Mesothelial cell of epicardium (in vitro differentiated cells): ENCODE results near the gene EAF1. TPM values are rescaled to one million over a fixed set of nuclear protein-coding genes. Genes with fewer than 3 reads are reported as not detected.

ENCODE experiments used
- DNase-seq, 2 experiments: peaks; one replicate each; pipeline ENCODE4 v3.0.0; 2021; ENCODE audit warnings: low spot score in 2 of 2; ENCODE audit not compliant: unreplicated experiment in 2 of 2
- H3K27ac Mint-ChIP-seq: 2 replicates; pipeline ENCODE4 v1.8.0; 2021; ENCODE audit warnings: mixed read lengths
- H3K27me3 Mint-ChIP-seq: 2 replicates; pipeline ENCODE4 v1.8.0; 2021; ENCODE audit warnings: low read depth, mixed read lengths
- H3K36me3 Mint-ChIP-seq: 2 replicates; pipeline ENCODE4 v1.8.0; 2021; ENCODE audit warnings: mixed read lengths
- H3K4me1 Mint-ChIP-seq: 2 replicates; pipeline ENCODE4 v1.8.0; 2021; ENCODE audit warnings: mixed read lengths
- H3K4me3 Mint-ChIP-seq: 2 replicates; pipeline ENCODE4 v1.8.0; 2021; ENCODE audit warnings: mild to moderate bottlenecking, moderate library complexity, mixed read lengths
- H3K9me3 Mint-ChIP-seq: 2 replicates; pipeline ENCODE4 v1.8.0; 2021; ENCODE audit warnings: mixed read lengths
- total RNA-seq: library from RNA; stranded (reverse); gene quantifications from 3 replicates; pipeline ENCODE4 v1.2.1, GENCODE V29; 2021
- TF ChIP-seq, protein P1 (sequence below): fragments of 200-600 bp; sonication (generic); IDR thresholded peaks from one replicate; pipeline ENCODE4 v1.5.0; 2021; ENCODE audit warnings: antibody characterized with exemption; ENCODE audit not compliant: unreplicated experiment

Gene EAF1
- total RNA-seq, 1 donor from 2014 or later, result 17.1 TPM

GRCh38 chr3:15420871-15421270 lies 6.5 kb upstream of the EAF1 start:
- DNase-seq, result no peak
- Mint-ChIP-seq H3K36me3 (peaks cover 26% of the 10 kb centered on the region), H3K4me1 (peaks cover 8% of the 10 kb centered on the region), H3K9me3 (no peaks in the 10 kb centered on the region), H3K27ac (no peak overlapping the region), H3K27me3 (no peaks in the 10 kb centered on the region), H3K4me3 (no peak overlapping the region)
- TF ChIP-seq, protein P1, sequence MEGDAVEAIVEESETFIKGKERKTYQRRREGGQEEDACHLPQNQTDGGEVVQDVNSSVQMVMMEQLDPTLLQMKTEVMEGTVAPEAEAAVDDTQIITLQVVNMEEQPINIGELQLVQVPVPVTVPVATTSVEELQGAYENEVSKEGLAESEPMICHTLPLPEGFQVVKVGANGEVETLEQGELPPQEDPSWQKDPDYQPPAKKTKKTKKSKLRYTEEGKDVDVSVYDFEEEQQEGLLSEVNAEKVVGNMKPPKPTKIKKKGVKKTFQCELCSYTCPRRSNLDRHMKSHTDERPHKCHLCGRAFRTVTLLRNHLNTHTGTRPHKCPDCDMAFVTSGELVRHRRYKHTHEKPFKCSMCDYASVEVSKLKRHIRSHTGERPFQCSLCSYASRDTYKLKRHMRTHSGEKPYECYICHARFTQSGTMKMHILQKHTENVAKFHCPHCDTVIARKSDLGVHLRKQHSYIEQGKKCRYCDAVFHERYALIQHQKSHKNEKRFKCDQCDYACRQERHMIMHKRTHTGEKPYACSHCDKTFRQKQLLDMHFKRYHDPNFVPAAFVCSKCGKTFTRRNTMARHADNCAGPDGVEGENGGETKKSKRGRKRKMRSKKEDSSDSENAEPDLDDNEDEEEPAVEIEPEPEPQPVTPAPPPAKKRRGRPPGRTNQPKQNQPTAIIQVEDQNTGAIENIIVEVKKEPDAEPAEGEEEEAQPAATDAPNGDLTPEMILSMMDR, result no peak

DNA sequence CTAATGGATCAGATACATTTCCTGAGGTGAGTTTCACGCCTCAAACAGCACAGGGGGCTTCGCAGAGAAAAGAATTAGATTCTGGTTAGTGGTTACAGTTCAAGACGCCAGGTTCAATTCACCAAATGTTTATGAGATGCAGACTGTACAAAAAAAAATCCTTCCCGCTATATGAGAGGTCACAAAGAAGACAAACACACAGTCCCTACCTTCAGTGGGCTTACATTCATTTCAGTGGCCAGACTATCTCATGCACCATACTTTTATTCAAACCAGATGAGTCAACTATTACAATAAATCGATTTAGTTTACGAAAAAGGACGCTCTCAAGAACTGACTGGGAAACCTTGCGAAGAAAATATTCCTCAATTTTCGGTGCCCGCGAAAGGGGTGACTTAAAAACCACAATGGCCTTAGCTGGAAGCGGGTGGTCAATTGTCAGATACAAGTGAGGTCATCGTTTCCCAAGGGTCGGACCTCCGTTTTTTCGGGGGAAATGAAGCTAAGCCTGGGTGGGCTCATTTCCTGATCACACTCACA lies 749 bp upstream of the EAF1 start:
- Mint-ChIP-seq H3K4me1 (peaks cover 34% of the 10 kb centered on the region), H3K27me3 (no peaks in the 10 kb centered on the region), H3K4me3 (peak overlapping the region; percentile 96), H3K36me3 (peaks cover 13% of the 10 kb centered on the region), H3K27ac (peak overlapping the region; percentile 88), H3K9me3 (no peaks in the 10 kb centered on the region)
- TF ChIP-seq, protein P1, result no peak
- no peak for DNase-seq

- TF ChIP-seq, protein P1, result no peak
- peak overlapping the region; percentile 88 for H3K27ac Mint-ChIP-seq
- no peak for DNase-seq
- peak overlapping the region; percentile 96 for H3K4me3 Mint-ChIP-seq
- no peaks in the 10 kb centered on the region for H3K9me3 Mint-ChIP-seq
- peaks cover 10% of the 10 kb centered on the region for H3K36me3 Mint-ChIP-seq
- H3K27me3 Mint-ChIP-seq, result no peaks in the 10 kb centered on the region
- peaks cover 34% of the 10 kb centered on the region for H3K4me1 Mint-ChIP-seq
Measured at GRCh38 chr3:15427981-15428380, 583 bp downstream of the EAF1 start.

- Mint-ChIP-seq H3K27me3 (no peaks in the 10 kb centered on the region), H3K27ac (peak overlapping the region; percentile 88), H3K9me3 (no peaks in the 10 kb centered on the region), H3K4me1 (peaks cover 34% of the 10 kb centered on the region), H3K4me3 (peak overlapping the region; percentile 96), H3K36me3 (peaks cover 13% of the 10 kb centered on the region)
- DNase-seq, result no peak
- TF ChIP-seq, protein P1, result no peak
Measured at GRCh38 chr3:15428539-15428938, 1.1 kb downstream of the EAF1 start.

DNA sequence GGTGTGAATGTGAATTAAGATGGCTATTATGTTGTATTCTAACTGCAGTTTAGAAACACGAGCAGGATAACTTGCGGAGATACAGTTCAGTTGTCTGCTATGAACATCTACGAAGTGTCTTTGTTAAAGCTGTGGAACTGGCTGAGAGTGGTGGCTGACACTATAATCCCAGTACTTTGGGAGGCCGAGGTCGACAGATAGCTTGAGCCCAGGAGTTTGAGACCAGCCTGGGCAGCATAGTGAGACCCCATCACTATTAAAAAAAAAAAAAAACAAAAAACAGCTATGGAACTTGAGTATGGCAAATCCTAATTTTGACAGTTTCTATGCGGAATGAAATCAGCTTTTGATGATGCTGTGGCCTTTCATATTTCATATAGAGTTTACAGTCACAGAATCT lies 1.7 kb downstream of the EAF1 start:
- no peak for DNase-seq
- Mint-ChIP-seq H3K36me3 (peaks cover 12% of the 10 kb centered on the region), H3K9me3 (no peaks in the 10 kb centered on the region), H3K27ac (no peak overlapping the region), H3K27me3 (no peaks in the 10 kb centered on the region), H3K4me3 (peak overlapping the region; percentile 96), H3K4me1 (peaks cover 34% of the 10 kb centered on the region)
- TF ChIP-seq, protein P1, result no peak

DNA sequence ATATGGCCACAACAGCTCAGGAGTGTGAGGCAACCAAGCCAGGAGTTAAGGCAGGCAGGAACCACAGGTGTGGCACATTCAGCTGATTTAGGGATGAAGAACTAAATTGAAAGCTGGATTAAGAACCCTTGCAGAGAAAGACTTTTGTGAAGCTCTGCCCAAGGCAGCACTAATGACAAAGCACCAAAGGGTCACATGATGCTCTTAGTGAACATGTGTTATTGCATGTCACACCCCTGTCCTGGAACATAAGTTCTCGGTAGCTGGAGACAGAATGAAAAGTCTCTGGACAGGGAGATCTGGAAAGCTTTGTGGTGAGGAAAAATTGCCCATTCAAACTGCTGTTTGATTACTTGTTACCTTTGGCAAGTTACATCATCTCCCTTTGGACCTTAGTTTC lies 3.2 kb downstream of the EAF1 start:
- Mint-ChIP-seq H3K27me3 (no peaks in the 10 kb centered on the region), H3K36me3 (peaks cover 14% of the 10 kb centered on the region), H3K4me1 (peaks cover 29% of the 10 kb centered on the region), H3K4me3 (no peak overlapping the region), H3K9me3 (no peaks in the 10 kb centered on the region), H3K27ac (no peak overlapping the region)
- DNase-seq, result no peak
- TF ChIP-seq, protein P1, result no peak
